HG03159 (cell line): ENCODE data around the gene HIRIP3.
A peak's percentile ranks its signal among the peaks of the same experiment; 100 is the strongest.
"Not testable (repeated sequence)": the region's sequence is repeated elsewhere in the genome, so short reads cannot be mapped to it uniquely, and the experiment has no call there.

Experiments
- ATAC-seq: cut with Tn5 transposase; IDR thresholded peaks from one replicate; pipeline ENCODE4 v1.9.1; 2021; ENCODE audit warnings: mild to moderate bottlenecking, moderate library complexity; ENCODE audit not compliant: unreplicated experiment

The HIRIP3 gene

GRCh38 chr16:29961479-29962343 lies 33.7 kb downstream of the HIRIP3 start, which contains the start of gene TMEM219:
Gene TMEM219 (plus strand): TSS chr16:29962079. CDS start chr16:29963144, 1,065 bp downstream.
- peak; percentile 89 for ATAC-seq

DNA sequence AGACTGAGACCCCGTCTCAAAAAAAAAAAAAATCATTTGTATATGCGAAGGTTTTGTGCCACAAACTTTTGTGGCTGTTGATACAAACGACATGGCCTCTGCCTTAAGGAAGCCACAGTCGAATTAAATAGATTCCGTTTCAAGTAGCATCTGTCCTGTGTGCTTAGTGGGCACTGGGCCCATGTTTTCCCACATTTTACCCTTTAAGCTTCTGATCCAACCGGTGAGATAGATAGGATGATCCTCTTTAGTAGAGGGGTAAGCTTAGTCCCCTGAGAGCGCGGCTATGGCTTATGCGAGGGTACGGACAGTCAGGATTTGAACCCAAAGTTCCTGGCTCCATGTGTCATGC lies 34.3 kb downstream of the HIRIP3 start:
- no peak for ATAC-seq

- ATAC-seq = not testable (repeated sequence)
Observed at GRCh38 chr16:29959821-29960220, 35.6 kb downstream of the HIRIP3 start.

DNA sequence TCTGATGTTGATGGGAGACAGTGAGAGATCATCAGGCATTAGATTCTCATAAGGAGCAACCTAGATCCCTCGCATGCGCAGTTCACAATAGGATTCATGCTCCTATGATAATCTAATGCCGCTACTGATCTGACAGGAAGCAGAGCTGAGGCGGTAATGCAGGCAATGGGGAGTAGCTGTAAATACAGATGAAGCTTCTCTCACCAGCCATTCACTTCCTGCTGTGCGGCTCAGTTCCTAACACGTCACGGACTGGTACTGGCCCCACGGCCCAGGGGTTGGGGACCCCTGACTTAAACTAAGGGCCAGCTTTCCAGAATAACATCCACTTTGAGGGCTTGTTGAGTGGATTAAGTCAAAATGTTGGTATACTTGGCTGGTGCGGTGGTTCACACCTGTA lies 36.1 kb downstream of the HIRIP3 start:
- no peak for ATAC-seq

- ATAC-seq = no peak
Observed at GRCh38 chr16:29958756-29959155, 36.7 kb downstream of the HIRIP3 start.

DNA sequence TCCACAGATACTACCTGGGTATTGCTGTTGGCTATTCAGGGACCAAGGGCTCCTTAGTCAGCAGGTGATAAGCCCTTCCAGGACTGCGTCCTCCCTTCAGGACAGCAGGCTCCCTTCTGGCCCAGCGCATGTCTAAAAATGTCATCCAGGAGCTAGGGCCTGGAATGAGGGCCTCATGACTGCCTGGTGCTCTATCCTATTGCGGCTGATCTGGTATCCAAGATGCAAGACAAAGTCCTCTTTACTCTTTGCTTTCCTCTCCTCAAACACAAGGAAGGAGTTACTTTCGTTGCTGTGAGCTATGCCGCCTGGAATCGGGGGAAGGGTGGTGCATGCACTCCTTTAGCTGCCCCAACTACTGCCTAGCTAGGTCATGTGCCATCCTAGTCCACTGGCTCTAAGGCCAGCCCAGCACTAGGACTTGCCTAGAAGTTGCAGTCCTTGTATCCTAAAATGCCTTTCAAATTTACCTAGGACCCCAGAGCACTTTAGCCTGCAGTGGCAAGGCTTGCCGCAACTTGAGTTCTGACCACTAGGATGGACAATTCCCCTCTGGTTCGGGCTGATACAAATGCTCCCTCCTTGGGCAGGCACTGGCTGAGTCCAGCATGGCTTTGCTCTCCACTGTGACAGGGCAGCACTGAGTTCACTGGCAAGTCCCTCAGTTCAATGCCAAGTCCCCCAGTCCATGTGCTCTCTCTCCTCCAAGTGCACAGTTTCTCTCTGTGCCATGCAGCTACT lies 43.6 kb downstream of the HIRIP3 start:
- ATAC-seq = no peak

GRCh38 chr16:29950806-29951461 lies 44.5 kb downstream of the HIRIP3 start:
- no peak for ATAC-seq

DNA sequence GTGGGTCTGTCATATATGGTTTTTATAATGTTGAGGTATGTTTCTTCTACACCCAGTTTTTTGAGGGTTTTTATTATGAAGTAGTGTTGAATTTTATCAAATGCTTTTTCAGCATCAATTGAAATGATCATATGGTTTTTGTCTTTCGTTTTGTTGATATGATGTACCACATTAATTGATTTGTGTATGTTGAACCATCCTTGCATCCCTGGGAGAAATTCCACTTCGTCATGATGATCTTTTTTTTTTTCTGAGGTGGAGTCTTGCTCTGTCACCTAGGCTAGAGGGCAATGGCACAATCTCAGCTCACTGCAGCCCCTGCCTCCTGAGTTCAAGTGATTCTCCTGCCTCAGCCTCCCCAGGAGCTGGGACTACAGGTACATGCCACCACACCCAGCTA lies 47.5 kb downstream of the HIRIP3 start:
- ATAC-seq = no peak

DNA sequence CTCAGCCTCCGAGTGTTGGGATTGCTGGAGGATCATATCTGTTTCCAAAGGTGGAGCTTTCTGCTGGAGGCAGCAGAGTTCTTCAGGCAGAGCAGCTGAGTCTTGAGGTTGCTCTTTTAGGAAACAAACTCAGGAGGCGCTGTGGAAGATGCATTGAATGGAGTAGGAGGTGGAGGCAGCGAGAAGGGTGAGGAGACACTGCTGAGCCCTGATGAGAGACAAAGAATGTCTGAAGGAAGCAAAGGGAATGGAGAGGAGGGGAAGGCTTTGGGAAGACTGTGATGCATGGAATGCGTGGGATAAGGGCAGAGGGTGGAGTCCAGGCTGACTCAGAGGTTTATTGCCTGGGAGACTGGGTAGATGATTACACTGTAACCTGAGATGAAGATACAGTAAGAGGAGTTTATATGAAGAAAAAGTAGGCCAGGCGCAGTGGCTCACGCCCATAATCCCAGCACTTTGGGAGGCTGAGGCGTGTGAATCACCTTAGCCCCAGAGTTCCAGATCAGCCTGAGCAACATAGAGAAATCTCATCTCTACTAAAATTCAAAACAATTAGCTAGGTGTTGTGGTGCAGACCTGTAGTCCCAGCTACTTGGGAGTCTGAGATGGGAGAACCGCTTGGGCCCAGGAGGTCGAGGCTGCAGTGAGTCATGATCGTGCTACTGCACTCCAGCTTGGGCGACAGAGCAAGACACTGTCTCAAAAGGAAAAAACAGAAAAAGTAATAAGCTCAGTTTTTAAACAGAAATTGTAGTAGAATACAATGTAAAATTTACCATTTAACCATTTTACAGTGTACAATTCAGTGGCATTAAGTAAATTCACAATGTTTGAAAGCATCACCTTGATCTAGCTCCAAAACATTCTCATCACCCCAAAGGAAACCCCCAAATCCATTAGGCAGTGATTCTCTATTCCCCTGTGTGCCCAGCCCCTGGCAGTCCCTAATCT lies 51.3 kb downstream of the HIRIP3 start:
- ATAC-seq = no peak
